ENCODE data around the gene TGM1.
"Not testable (repeated sequence)": the region's sequence is repeated elsewhere in the genome, so short reads cannot be mapped to it uniquely, and the experiment has no call there.

The TGM1 gene

GRCh38 chr14:24206260-24207103, 56.5 kb downstream of the TGM1 start:
- no peaks in the 10 kb centered on the region for H3K4me1 ChIP-seq (ENCODE audit: control insufficient read depth in 2 of 2, insufficient read depth in 1 of 2, low read depth in 1 of 2, low read length in 2 of 2)
- peaks cover 3% of the 10 kb centered on the region in 2 donors for H3K9me3 ChIP-seq (replicated peaks in 1 of 2; ENCODE audit: control insufficient read depth in 2 of 2, insufficient read depth in 1 of 2, low read depth in 1 of 2, low read length in 2 of 2)
- peak overlapping the region in 1 of 2 donors; percentile 52 for H3K4me3 ChIP-seq (ENCODE audit: low read length in 2 of 2)
- H3K27me3 ChIP-seq (ENCODE audit: control insufficient read depth in 3 of 3, insufficient read depth in 3 of 3, low read depth in 1 of 3, low read length in 3 of 3), result no peaks in the 10 kb centered on the region
- no peak overlapping the region for H3K14ac ChIP-seq (ENCODE audit: low read length)
- H2AFZ ChIP-seq (ENCODE audit: low read length), result no peak overlapping the region
- H3K18ac ChIP-seq (ENCODE audit: low read length), result no peak overlapping the region
- no peak overlapping the region for H2BK15ac ChIP-seq (ENCODE audit: low read length)
- peaks cover 45 to 86% of the 10 kb centered on the region in 2 donors for H3K36me3 ChIP-seq (replicated peaks in 1 of 2; ENCODE audit: control insufficient read depth in 2 of 2, insufficient read depth in 2 of 2, low read length in 2 of 2)
- no peak overlapping the region for H2AK5ac ChIP-seq (ENCODE audit: low read depth, low read length)
- H2BK5ac ChIP-seq (ENCODE audit: low read length), result no peak overlapping the region
- no peak overlapping the region for H3K9ac ChIP-seq (ENCODE audit: low read depth, low read length, poor library complexity)
- H3K23ac ChIP-seq (ENCODE audit: low read depth, low read length, poor library complexity), result no peak overlapping the region
- H3K4ac ChIP-seq (ENCODE audit: low read length), result no peak overlapping the region
- no CpG with 5 or more reads among the region's 11 CpGs for WGBS, 2 donors (ENCODE audit: extremely low coverage in 2 of 2, insufficient read length in 2 of 2, insufficient replicate concordance in 1 of 2)
- H2BK12ac ChIP-seq (ENCODE audit: low read length), result no peak overlapping the region
- H3K4me2 ChIP-seq (ENCODE audit: insufficient read depth, low read length, poor library complexity, severe bottlenecking), result no peak overlapping the region
- no peak overlapping the region for H2BK120ac ChIP-seq (ENCODE audit: low read depth, low read length)
- DNase-seq (ENCODE audit: low spot score), result no peak
- H4K91ac ChIP-seq (ENCODE audit: low read depth, low read length, poor library complexity), result no peak overlapping the region
- no peak overlapping the region for H3K27ac ChIP-seq (replicated peaks; ENCODE audit: low read length)
- H4K8ac ChIP-seq (ENCODE audit: low read depth, low read length), result no peak overlapping the region
- H3K79me1 ChIP-seq (ENCODE audit: low read depth, low read length), result peaks cover 7% of the 10 kb centered on the region

- H3K23ac ChIP-seq (ENCODE audit: low read depth, low read length, poor library complexity), result no peak overlapping the region
- no peak overlapping the region for H3K14ac ChIP-seq (ENCODE audit: low read length)
- H3K36me3 ChIP-seq (replicated peaks in 1 of 2; ENCODE audit: control insufficient read depth in 2 of 2, insufficient read depth in 2 of 2, low read length in 2 of 2), result peaks cover 33 to 78% of the 10 kb centered on the region in 2 donors
- H3K27me3 ChIP-seq (ENCODE audit: control insufficient read depth in 3 of 3, insufficient read depth in 3 of 3, low read depth in 1 of 3, low read length in 3 of 3), result no peaks in the 10 kb centered on the region
- no peak overlapping the region for H2BK120ac ChIP-seq (ENCODE audit: low read depth, low read length)
- H4K8ac ChIP-seq (ENCODE audit: low read depth, low read length), result no peak overlapping the region
- H3K79me1 ChIP-seq (ENCODE audit: low read depth, low read length), result peaks cover 7% of the 10 kb centered on the region
- DNase-seq (ENCODE audit: low spot score), result no peak
- no peak overlapping the region for H3K4me3 ChIP-seq (ENCODE audit: low read length in 2 of 2)
- H3K4me1 ChIP-seq (ENCODE audit: control insufficient read depth in 2 of 2, insufficient read depth in 1 of 2, low read depth in 1 of 2, low read length in 2 of 2), result no peaks in the 10 kb centered on the region
- no peak overlapping the region for H2BK15ac ChIP-seq (ENCODE audit: low read length)
- no peak overlapping the region for H2AK5ac ChIP-seq (ENCODE audit: low read depth, low read length)
- H3K27ac ChIP-seq (replicated peaks; ENCODE audit: low read length), result no peak overlapping the region
- H3K9ac ChIP-seq (ENCODE audit: low read depth, low read length, poor library complexity), result no peak overlapping the region
- H3K4ac ChIP-seq (ENCODE audit: low read length), result no peak overlapping the region
- no peak overlapping the region for H2BK5ac ChIP-seq (ENCODE audit: low read length)
- H2BK12ac ChIP-seq (ENCODE audit: low read length), result no peak overlapping the region
- no peak overlapping the region for H3K4me2 ChIP-seq (ENCODE audit: insufficient read depth, low read length, poor library complexity, severe bottlenecking)
- peaks cover 3 to 7% of the 10 kb centered on the region in 2 donors for H3K9me3 ChIP-seq (replicated peaks in 1 of 2; ENCODE audit: control insufficient read depth in 2 of 2, insufficient read depth in 1 of 2, low read depth in 1 of 2, low read length in 2 of 2)
- H3K18ac ChIP-seq (ENCODE audit: low read length), result no peak overlapping the region
- WGBS, 2 donors (ENCODE audit: extremely low coverage in 2 of 2, insufficient read length in 2 of 2, insufficient replicate concordance in 1 of 2), result 100% methylated on average over 1 of the region's 7 CpGs
- no peak overlapping the region for H4K91ac ChIP-seq (ENCODE audit: low read depth, low read length, poor library complexity)
- no peak overlapping the region for H2AFZ ChIP-seq (ENCODE audit: low read length)
Observed at GRCh38 chr14:24204163-24205146, 58.5 kb downstream of the TGM1 start.

GRCh38 chr14:24203249-24203886, 59.6 kb downstream of the TGM1 start:
- not testable (repeated sequence) for H2BK12ac ChIP-seq (ENCODE audit: low read length); H3K23ac ChIP-seq (ENCODE audit: low read depth, low read length, poor library complexity); H3K4me3 ChIP-seq (ENCODE audit: low read length in 2 of 2); H2BK120ac ChIP-seq (ENCODE audit: low read depth, low read length); H3K4me2 ChIP-seq (ENCODE audit: insufficient read depth, low read length, poor library complexity, severe bottlenecking); H3K79me1 ChIP-seq (ENCODE audit: low read depth, low read length); H2BK15ac ChIP-seq (ENCODE audit: low read length); H4K8ac ChIP-seq (ENCODE audit: low read depth, low read length); H3K18ac ChIP-seq (ENCODE audit: low read length); H3K14ac ChIP-seq (ENCODE audit: low read length); H3K9me3 ChIP-seq (replicated peaks in 1 of 2; ENCODE audit: control insufficient read depth in 2 of 2, insufficient read depth in 1 of 2, low read depth in 1 of 2, low read length in 2 of 2); H2AFZ ChIP-seq (ENCODE audit: low read length); H2BK5ac ChIP-seq (ENCODE audit: low read length); H3K4ac ChIP-seq (ENCODE audit: low read length); H3K4me1 ChIP-seq (ENCODE audit: control insufficient read depth in 2 of 2, insufficient read depth in 1 of 2, low read depth in 1 of 2, low read length in 2 of 2); H3K27ac ChIP-seq (replicated peaks; ENCODE audit: low read length); H4K91ac ChIP-seq (ENCODE audit: low read depth, low read length, poor library complexity); H2AK5ac ChIP-seq (ENCODE audit: low read depth, low read length); H3K27me3 ChIP-seq (ENCODE audit: control insufficient read depth in 3 of 3, insufficient read depth in 3 of 3, low read depth in 1 of 3, low read length in 3 of 3); DNase-seq (ENCODE audit: low spot score); H3K9ac ChIP-seq (ENCODE audit: low read depth, low read length, poor library complexity)
- no CpG with 5 or more reads among the region's 16 CpGs for WGBS, 2 donors (ENCODE audit: extremely low coverage in 2 of 2, insufficient read length in 2 of 2, insufficient replicate concordance in 1 of 2)
- H3K36me3 ChIP-seq (replicated peaks in 1 of 2; ENCODE audit: control insufficient read depth in 2 of 2, insufficient read depth in 2 of 2, low read length in 2 of 2), result peaks cover 28 to 78% of the 10 kb centered on the region in 2 donors
